Muscle of arm (tissue), 12 donors: Measurements from ENCODE around the gene FAM53B. TPM values are rescaled to one million over a fixed set of nuclear protein-coding genes. Genes with fewer than 3 reads are reported as not detected.

Experiments used
- DNase-seq: peaks from one replicate; pipeline ENCODE4 v3.0.0-alpha.2; 2013
- polyA plus RNA-seq, 12 donors: library from polyadenylated mRNA; unstranded; fragments of 120-200 nt; gene quantifications; one replicate each; pipeline ENCODE4 v1.2.1, GENCODE V29; 2013; ENCODE audit not compliant: insufficient read length in 12 of 12

Gene FAM53B
- polyA plus RNA-seq, 12 donors, result 18.3 to 30.3 (median 21.7) TPM; not detected in 1

- DNase-seq, result no peak
Observed at GRCh38 chr10:124650820-124651401, 93.3 kb downstream of the FAM53B start.

DNA sequence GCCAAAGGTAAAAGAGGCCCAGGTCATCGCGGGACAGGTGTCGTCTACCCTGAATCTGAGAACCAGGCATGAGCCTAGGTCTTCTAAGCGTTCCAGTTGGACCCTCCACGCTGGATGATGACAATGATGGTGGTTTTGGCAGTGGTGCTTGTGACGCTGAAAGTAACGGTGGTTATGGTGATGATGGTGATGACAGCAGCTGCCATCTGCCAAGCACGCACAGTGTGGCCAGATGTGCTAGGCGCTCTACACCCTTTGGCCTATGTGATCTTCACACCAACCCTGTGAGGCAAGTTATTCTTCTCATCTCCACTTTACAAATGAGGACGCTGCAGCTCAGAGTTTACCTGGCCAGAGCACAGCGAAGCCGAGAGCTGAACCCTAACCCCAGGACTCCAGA lies 93.9 kb downstream of the FAM53B start:
- DNase-seq, result no peak

DNA sequence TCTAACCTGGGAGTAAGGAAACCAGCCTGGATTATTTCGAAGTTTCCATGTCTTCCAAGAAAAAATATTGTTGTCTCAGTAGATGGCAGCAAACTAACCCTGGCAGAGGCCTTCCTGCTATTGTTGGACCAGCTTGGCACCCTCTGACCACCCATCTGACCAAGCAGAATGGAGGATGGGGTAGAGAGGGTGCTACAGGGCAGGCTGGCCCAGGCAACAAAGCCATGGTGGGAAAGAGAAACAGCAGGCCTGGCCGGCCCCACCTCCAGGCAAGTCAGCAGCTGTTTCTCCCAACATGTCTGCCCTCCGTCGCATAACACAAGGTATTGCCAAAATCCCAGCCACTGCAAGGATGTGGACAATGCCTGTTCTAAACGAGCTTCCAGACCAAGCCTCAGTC lies 95.0 kb downstream of the FAM53B start:
- no peak for DNase-seq

DNA sequence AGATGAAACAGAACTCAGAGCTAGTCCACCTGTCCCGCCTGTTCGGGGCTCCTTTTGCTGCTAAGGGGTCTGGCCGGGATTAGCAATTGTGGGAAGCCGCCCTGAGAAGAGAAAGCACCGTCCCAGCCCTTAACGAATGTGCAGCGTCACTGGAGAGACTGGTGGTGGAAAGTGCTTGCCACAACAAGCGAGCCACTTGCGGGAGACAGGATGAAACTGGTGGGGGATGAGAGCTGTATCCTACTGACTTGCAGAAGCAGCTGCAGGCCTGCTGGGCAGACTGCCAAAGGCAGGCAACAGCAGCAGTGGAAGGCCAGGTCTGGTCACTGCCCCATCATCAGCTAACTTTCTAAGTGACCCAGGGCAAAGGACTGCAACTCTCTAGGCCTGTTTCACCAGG lies 95.4 kb downstream of the FAM53B start:
- DNase-seq, result peak; percentile 79

GRCh38 chr10:124648131-124648475 lies 96.1 kb downstream of the FAM53B start:
- DNase-seq, result no peak

- DNase-seq, result no peak
Observed at GRCh38 chr10:124647421-124648130, 96.6 kb downstream of the FAM53B start.

DNA sequence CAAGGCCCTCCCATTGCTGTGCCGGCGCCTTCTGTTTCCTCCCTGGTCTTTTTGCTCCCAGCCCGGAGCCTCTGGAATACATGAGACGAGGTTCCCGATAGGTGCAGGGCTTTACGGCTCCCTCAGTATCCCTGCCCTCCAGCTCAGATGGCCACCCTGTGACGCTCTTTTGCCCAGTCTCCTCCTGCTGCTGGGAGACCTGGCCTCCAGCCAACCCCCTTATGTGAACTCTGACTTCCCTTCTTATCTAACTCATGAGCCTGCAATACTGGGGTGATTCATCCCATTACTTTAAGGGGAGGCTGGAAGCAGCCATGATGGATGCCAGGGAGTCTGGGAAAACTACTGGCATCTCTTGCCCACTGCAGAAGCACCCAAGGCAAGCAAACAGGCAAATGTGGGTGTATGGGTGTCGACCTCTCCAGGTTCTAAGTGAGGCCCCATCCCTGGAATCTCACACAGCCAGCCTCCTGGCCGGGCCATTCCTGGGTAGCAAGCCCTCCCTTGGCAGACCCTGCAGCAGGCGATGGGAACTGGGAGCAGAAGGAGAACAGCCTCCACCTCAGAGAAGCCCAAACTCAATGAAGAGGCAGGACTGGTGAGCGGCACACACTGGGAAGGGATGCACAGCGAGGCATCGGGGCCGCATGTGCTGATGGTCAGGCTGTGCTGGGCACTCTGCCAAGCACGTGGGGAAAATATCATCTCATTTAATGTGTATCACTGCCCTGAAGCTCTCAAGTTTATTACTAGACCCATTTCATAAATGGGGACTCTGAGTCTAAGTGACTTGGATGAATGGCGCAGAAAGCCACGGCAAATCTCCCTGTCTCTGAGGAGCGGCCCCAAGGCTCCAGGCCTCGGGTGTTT lies 97.5 kb downstream of the FAM53B start:
- no peak for DNase-seq

- DNase-seq, result no peak
Observed at GRCh38 chr10:124645467-124646095, 98.6 kb downstream of the FAM53B start.

DNA sequence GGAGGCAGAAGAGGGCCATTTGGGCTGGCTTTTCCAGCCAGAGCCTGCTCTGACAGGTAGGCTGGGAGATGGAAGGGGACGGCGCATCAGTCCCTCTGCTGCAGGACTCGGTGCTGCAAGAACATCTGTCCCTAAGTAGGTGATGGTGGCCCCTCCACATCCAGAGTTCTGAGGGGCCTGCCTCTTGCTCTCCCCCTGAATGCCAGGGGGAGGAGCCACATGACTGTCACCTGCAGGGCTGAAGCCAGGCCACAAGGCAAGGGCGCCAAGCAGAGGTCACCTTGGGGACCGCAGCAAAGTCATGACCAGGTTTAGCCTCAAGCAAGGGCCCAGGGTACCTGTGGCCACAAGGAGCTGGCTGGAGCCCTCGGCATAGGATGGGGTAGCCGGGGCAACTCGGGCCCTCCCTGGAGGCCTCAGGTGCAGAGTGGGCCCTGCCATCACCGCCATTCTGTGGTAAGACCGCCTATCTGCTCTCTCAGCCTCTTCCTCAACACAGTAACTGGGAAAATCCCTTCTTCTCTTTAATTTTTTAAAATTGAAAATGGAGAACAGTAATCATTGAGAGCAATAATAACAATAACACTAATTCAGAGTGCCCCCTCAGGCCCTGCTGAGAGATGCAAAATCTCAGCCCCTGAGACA lies 99.3 kb downstream of the FAM53B start:
- DNase-seq, result no peak

DNA sequence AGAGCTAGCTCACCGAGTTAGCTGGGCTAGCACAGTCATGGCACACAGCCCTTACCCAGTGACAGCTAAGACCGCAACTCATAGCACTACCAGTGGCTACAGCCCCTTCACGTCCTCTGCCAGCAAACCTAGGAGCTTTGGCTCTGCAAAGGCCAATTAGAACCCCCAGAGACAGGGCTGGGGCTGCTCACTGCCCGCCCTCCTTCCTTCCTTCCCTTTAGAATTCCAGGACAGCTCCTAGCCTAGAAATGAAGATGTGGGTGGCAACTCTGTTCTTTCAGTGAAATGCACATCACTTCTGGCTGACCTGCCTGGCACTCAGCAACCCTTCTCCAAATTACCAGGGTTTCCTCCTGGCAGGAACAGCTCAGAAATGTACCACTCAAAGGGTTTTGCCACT lies 99.9 kb downstream of the FAM53B start:
- DNase-seq, result no peak

DNA sequence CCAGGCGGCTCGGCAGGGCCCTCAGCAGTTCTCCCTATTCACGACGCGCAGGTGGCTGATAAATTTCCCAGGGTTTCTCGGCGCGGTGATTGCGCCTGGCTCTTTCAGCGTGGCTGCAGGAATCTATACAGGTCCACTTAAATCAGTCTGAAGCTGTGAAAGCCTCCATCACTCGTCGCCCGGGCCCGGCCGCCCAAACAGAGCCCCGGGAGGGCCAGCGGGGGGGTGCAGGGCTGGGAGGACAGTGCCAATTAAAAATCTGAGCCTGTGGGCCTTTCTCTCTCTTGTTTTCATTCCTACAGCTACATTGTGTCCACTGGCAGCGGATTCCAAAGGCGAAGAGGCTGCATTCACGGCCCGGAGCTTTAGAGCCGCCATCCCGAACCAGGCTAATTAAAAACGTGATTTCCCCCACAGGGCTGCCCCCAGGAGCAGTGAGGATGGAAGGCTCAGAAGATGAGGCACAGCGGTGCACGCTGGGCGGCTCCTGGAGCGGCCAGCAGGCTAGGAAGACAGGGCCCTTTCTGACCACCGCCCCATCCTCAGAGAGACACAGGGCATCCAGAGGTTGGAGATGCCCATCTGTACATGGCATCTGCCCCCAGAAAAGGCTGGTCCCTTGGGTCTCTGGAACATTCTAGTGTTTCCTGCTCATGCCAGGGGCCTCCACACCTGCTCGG lies 100.7 kb downstream of the FAM53B start:
- DNase-seq, result no peak

DNA sequence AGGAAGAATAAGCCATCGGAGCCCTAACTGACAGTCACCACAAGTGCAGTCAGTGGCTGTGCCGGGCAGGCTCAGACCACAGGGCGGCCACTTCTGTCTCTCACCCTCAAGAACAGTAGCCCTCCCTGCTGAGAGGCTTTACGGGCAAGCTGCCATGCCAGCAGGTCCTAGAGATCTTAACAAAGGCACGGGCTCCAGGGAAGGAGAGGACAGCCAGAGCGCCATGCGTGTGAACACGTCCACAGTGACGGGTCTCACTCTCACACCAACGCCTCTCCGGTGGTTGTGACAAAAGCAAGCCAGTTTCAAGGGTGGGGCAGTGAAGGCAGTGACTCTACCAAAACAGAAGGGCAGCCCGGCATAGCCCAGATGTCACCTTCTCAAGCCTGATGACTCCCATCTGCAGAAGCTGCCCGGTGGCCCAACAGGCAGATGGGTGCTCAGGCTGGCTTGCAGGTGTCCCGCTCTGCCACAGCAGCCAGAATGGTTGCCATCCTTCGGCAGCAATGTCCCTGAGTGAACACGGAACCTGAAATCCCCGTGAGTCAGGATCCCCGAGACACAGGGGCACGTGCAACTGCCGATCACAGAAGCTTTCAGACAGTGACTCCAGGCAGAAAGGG lies 102.0 kb downstream of the FAM53B start:
- DNase-seq, result no peak

- DNase-seq, result no peak
Observed at GRCh38 chr10:124641282-124642087, 102.7 kb downstream of the FAM53B start.

GRCh38 chr10:124640538-124641231 lies 103.5 kb downstream of the FAM53B start:
- DNase-seq, result no peak

GRCh38 chr10:124640056-124640455 lies 104.1 kb downstream of the FAM53B start:
- DNase-seq, result no peak

GRCh38 chr10:124639646-124640045 lies 104.5 kb downstream of the FAM53B start:
- DNase-seq, result no peak

- DNase-seq, result no peak
Observed at GRCh38 chr10:124639206-124639605, 105.0 kb downstream of the FAM53B start.

- no peak for DNase-seq
Observed at GRCh38 chr10:124637746-124638145, 106.4 kb downstream of the FAM53B start.

DNA sequence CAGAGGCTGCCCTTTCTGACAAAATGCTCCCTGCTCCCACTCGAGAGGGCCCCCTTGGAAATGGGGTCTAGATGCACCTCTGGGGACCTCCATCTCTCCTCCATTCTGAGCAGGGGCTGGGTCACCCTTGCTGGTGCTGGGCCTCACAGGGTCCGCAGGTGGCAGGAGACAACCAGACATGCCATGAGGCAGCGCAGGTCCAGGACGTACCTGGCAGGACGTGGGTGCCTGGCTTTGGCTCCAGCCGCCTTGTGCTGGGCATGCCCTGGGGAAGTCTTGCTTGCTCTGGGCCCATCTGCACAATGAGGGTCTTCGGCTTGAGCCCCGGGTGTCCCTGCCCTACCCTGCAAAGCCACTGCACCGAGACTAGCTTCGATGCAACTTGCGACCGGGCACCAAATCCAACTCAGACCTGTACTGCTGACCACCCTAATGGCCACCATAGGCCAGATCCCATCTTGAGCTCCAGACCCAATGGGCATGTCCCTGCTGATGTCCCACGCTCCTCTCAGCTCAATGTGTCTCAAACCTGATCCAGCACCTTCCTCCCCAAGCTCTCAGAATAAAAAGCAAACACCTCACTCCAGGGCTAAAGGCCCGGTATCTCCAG lies 107.0 kb downstream of the FAM53B start:
- no peak for DNase-seq
